Measurements from ENCODE around the gene ATF7IP. TPM values are rescaled to one million over a fixed set of nuclear protein-coding genes. Genes with fewer than 3 reads are reported as not detected.

The ATF7IP gene
- total RNA-seq, 2 experiments from 2014 or later, result 55.6 to 66.0 TPM

DNA sequence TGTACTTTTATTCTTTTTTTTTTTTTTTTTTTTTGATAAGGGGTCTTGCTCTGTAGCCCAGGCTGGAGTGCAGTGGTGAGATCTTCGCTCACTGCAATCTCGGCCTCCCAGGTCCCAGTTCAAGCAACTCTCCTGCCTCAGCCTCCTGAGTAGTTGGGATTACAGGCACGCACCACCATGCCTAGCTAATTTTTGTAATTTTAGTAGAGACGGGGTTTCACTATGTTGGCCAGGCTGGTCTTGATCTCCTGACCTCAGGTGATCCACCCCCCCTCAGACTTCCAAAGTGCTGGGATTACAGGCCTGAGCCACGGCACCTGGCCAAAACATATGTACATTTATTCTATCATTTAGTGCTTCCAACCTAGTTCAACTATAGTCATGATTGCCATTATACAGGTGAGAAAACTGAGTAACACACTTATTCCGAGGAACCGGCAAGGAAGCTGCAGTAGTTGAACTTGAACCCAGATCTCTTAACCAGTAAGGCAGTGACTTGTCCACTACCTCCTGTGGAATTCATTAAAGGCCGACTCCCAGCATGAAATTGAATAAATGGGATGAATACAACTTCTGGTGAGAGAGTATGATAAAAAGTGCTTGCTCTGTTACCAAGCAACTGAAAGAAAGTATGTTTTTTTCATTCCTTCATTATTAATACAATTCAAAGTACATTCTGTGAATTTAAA lies 755 bp upstream of the ATF7IP start:
- Histone ChIP-seq H4K20me1 (ENCODE audit: insufficient read depth, low read length) (no peaks in the 10 kb centered on the region), H3K4me1 (ENCODE audit: insufficient read depth, low read length, poor library complexity, severe bottlenecking) (peaks cover 36% of the 10 kb centered on the region), H3K36me3 (ENCODE audit: insufficient read depth, low read length) (peaks cover 12% of the 10 kb centered on the region; the same call in 1 of the 2 replicates), H3K79me2 (ENCODE audit: insufficient read depth, low read depth, low read length) (no peaks in the 10 kb centered on the region), H2AFZ (ENCODE audit: low read length) (peak overlapping the region; percentile 90; the same call in 1 of the 2 replicates), H3K9me3 (ENCODE audit: low read length) (peaks cover 30% of the 10 kb centered on the region; the same call in 1 of the 2 replicates), H3K9me2 (ENCODE audit: insufficient read depth, low read length) (no peaks in the 10 kb centered on the region), H3K4me3 (ENCODE audit: low read depth, low read length, poor library complexity, severe bottlenecking) (no peak overlapping the region), H3K27ac (ENCODE audit: low read depth, low read length, poor library complexity, severe bottlenecking) (peak overlapping the region; percentile 51), H3K4me2 (ENCODE audit: low read length) (no peak overlapping the region)
- intact Hi-C loops (cut with micrococcal nuclease; ENCODE audit: unreplicated experiment), result loop anchor here (1.0 to 5.0 kb wide), 3 partner anchors 81 to 108 kb away; no protein-coding TSS in a partner anchor
- POLR2A ChIA-PET, result interaction anchor here (1.2 to 2.6 kb wide), 6 partner anchors 21 to 110 kb away, joined by 3 to 14 read pairs (median 4); no protein-coding TSS in a partner anchor
- DNase-seq (ENCODE audit: low spot score), result no peak
- no peak for TF ChIP-seq EZH2phosphoT487 (IDR thresholded peaks at IDR 0.05; ENCODE audit: borderline replicate concordance, low read depth, low read length)
- TF ChIP-seq, protein P1, sequence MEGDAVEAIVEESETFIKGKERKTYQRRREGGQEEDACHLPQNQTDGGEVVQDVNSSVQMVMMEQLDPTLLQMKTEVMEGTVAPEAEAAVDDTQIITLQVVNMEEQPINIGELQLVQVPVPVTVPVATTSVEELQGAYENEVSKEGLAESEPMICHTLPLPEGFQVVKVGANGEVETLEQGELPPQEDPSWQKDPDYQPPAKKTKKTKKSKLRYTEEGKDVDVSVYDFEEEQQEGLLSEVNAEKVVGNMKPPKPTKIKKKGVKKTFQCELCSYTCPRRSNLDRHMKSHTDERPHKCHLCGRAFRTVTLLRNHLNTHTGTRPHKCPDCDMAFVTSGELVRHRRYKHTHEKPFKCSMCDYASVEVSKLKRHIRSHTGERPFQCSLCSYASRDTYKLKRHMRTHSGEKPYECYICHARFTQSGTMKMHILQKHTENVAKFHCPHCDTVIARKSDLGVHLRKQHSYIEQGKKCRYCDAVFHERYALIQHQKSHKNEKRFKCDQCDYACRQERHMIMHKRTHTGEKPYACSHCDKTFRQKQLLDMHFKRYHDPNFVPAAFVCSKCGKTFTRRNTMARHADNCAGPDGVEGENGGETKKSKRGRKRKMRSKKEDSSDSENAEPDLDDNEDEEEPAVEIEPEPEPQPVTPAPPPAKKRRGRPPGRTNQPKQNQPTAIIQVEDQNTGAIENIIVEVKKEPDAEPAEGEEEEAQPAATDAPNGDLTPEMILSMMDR (conservative IDR thresholded peaks at IDR 0.05; ENCODE audit: low read length), result no peak
- BruUV-seq (replicated peaks), result TSS peak; percentile 93
- CTCF ChIA-PET (ENCODE audit: unreplicated experiment), result interaction anchor here (1.0 kb wide), 1 partner anchor 127 kb away, joined by 3 read pairs; no protein-coding TSS in a partner anchor

DNA sequence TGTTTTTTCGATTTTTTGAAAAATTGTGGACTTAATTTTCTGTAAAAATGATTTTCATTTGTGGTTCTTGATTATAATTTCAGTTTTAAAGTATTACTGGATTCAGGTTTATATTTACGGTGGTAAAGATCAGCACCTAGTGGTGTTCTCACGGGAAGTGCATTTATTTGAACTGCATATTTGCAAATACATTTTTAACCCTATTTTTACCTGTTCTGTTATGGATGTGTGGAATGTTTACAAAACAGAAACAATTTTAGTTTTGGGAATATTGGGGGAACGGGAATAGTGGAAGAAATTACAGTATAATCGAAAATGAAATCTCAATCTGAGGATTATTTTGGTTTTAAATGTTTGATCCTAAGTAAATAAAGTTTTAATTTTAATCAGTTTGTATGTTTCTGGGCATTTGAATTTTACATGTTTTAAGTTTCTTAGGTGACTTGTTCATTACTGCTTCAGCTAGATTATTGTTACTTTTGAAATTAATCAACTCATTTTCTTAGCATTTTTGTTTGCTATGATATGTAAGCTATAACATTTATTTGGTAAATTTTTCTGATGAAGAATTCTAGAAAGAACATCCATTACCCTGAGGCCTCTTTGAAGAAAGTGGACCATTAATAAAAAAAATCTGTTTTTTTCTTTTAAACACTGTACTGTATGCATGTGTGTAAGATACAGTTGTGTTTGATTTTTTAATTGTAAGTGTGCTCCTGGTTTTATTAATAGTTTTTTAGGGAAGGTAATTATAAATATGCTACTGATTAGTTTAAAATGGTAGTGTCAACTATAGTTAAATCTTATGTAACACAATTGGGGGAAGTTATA lies 942 bp downstream of the ATF7IP start:
- H3K4me3 ChIP-seq (ENCODE audit: low read depth, low read length, poor library complexity, severe bottlenecking), result peak overlapping the region; percentile 27

More for the DNA sequence above, 942 bp downstream of the ATF7IP start:
- Histone ChIP-seq H3K79me2 (ENCODE audit: insufficient read depth, low read depth, low read length) (no peaks in the 10 kb centered on the region), H2AFZ (ENCODE audit: low read length) (peak overlapping the region; percentile 90), H3K4me1 (ENCODE audit: insufficient read depth, low read length, poor library complexity, severe bottlenecking) (peaks cover 36% of the 10 kb centered on the region), H3K9me2 (ENCODE audit: insufficient read depth, low read length) (no peaks in the 10 kb centered on the region), H3K9me3 (ENCODE audit: low read length) (peaks cover 35% of the 10 kb centered on the region; the same call in 1 of the 2 replicates), H4K20me1 (ENCODE audit: insufficient read depth, low read length) (no peaks in the 10 kb centered on the region), H3K4me2 (ENCODE audit: low read length) (peak overlapping the region; percentile 45), H3K27ac (ENCODE audit: low read depth, low read length, poor library complexity, severe bottlenecking) (peak overlapping the region; percentile 51), H3K36me3 (ENCODE audit: insufficient read depth, low read length) (peaks cover 12% of the 10 kb centered on the region; the same call in 1 of the 2 replicates)
- DNase-seq (ENCODE audit: low spot score), result peak; percentile 69
- ChIA-PET POLR2A (interaction anchor here (0.7 to 2.6 kb wide), 15 partner anchors 15 to 116 kb away, joined by 3 to 14 read pairs (median 3); no protein-coding TSS in a partner anchor), CTCF (ENCODE audit: unreplicated experiment) (interaction anchor here (0.8 kb wide), 1 partner anchor 86 kb away, joined by 4 read pairs; no protein-coding TSS in a partner anchor)
- intact Hi-C loops (cut with micrococcal nuclease; ENCODE audit: unreplicated experiment), result loop anchor here (1.0 to 5.0 kb wide), 5 partner anchors 18 to 246 kb away; no protein-coding TSS in a partner anchor
- BruUV-seq (replicated peaks), result no TSS peak
- TF ChIP-seq, protein P1 (conservative IDR thresholded peaks at IDR 0.05; ENCODE audit: low read length), result peak; percentile 85
- TF ChIP-seq EZH2phosphoT487 (IDR thresholded peaks at IDR 0.05; ENCODE audit: borderline replicate concordance, low read depth, low read length), result no peak
